Measurements from ENCODE around the gene ARHGAP6.

The ARHGAP6 gene

GRCh38 chrX:11484290-11484689 lies 181.4 kb downstream of the ARHGAP6 start:
- no peak for TF ChIP-seq CTCF (IDR thresholded peaks at IDR 0.05; ENCODE audit: insufficient read depth, low read depth, low read length, missing control alignments)
- no peak for DNase-seq (ENCODE audit: low read depth)
- no peak overlapping the region for H3K4me3 ChIP-seq (ENCODE audit: low read length)

GRCh38 chrX:11481035-11481434 lies 184.7 kb downstream of the ARHGAP6 start:
- no peak for TF ChIP-seq CTCF (IDR thresholded peaks at IDR 0.05; ENCODE audit: insufficient read depth, low read depth, low read length, missing control alignments)
- no peak for DNase-seq (ENCODE audit: low read depth)
- no peak overlapping the region for H3K4me3 ChIP-seq (ENCODE audit: low read length)

- no peak overlapping the region for H3K4me3 ChIP-seq (ENCODE audit: low read length)
- DNase-seq (ENCODE audit: low read depth), result no peak
- TF ChIP-seq CTCF (IDR thresholded peaks at IDR 0.05; ENCODE audit: insufficient read depth, low read depth, low read length, missing control alignments), result no peak
These were observed 185.1 kb downstream of the ARHGAP6 start for GRCh38 chrX:11480626-11481025.

- no peak for TF ChIP-seq CTCF (IDR thresholded peaks at IDR 0.05; ENCODE audit: insufficient read depth, low read depth, low read length, missing control alignments)
- DNase-seq (ENCODE audit: low read depth), result no peak
- H3K4me3 ChIP-seq (ENCODE audit: low read length), result no peak overlapping the region
These were observed 186.8 kb downstream of the ARHGAP6 start for GRCh38 chrX:11478911-11479310.

GRCh38 chrX:11478026-11478425 lies 187.7 kb downstream of the ARHGAP6 start:
- TF ChIP-seq CTCF (IDR thresholded peaks at IDR 0.05; ENCODE audit: insufficient read depth, low read depth, low read length, missing control alignments), result no peak

GRCh38 chrX:11474576-11474975 lies 191.1 kb downstream of the ARHGAP6 start:
- TF ChIP-seq CTCF (IDR thresholded peaks at IDR 0.05; ENCODE audit: insufficient read depth, low read depth, low read length, missing control alignments), result no peak
- H3K4me3 ChIP-seq (ENCODE audit: low read length), result no peak overlapping the region
- no peak for DNase-seq (ENCODE audit: low read depth)

More at GRCh38 chrX:11478026-11478425, 187.7 kb downstream of the ARHGAP6 start:
- DNase-seq (ENCODE audit: low read depth), result no peak
- no peak overlapping the region for H3K4me3 ChIP-seq (ENCODE audit: low read length)

GRCh38 chrX:11474021-11474420 lies 191.7 kb downstream of the ARHGAP6 start:
- no peak for TF ChIP-seq CTCF (IDR thresholded peaks at IDR 0.05; ENCODE audit: insufficient read depth, low read depth, low read length, missing control alignments)
- no peak overlapping the region for H3K4me3 ChIP-seq (ENCODE audit: low read length)
- no peak for DNase-seq (ENCODE audit: low read depth)

All from epithelial cell of esophagus (primary cell).